ENCODE measurements around the gene LEMD2. TPM values are rescaled to one million over a fixed set of nuclear protein-coding genes. Genes with fewer than 3 reads are reported as not detected.

The LEMD2 gene
- total RNA-seq, 2 donors from 2014 or later: 64.2 to 80.2 TPM

DNA sequence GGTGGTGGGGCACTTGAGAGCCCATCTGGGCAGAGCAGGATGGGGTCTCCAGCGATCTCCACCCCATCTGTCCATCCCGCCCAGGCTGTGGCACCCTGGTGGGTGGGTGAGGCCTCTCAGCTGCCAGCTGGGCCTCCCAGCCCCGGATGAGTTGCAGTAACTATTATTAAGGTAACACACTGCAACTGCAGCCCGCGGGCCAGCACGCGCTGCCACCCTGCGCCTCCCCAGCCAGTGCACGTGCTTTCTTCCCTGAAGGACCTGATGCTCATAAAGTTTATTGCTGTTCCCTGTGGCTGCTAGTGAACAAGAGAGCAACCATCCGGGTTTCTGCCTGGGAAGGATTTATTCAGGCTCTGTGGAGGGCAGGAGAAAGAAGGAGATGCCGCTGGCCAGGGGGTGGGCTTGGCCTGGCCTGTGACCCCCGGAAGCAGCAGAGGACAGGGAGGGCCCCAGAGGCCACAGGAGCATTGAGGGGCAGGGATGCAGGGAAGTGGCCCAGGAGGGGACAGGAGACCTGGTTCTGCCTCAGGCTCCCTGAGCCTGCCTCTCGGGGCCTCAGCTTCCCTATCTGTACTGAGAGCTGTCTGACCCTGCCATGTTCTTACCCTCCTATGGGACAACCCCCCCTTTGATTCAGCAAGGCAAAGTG lies 43.9 kb downstream of the LEMD2 start:
- peak overlapping the region; percentile 74 to 85 for H3K27ac ChIP-seq
- intact Hi-C loops (cut with DNase I): loop anchor here (1.0 to 5.0 kb wide), 2 partner anchors 17 to 407 kb away; no protein-coding TSS in a partner anchor
- 26% methylated on average over 13 of the region's 13 CpGs for WGBS

DNA sequence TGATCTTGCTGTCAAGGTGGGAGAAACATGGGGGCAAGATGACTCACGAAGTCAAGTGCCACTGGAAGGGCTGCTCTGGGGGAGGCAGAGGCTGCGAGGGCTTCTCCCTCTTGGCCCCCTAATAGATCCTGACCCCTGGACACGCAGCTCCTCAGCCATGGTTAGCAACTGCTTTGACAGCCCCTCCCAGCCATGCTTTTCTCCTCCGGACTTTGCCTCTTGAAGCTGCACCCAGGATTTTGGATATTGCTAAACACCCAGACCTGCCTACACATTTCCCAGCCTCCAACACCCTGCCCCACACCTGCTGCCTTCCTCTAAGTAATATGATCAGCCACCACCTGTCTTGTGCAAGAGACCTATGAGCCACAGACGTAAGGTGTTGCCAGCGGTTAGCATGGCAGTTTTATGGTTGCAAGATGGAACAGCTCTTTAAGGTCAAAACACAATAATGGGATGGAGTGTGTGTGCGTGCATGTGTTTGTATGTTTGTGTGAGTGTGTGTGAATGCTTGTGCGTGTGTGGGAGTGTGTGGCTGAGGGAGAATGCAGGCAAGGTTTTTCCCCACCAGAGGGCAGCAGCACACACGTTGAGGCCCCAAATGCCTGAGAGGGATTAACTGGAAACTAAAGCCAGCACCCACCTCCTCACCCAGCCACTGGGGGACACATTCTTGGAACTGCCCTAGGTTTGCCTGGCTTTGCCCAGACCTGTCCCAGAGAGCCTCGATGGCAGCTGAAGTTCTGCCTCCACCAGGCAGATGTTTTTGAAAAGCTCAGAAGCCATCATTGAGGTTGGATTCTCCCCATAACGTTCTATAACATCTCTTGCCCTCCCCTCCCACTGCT lies 44.7 kb downstream of the LEMD2 start:
- intact Hi-C loops (cut with DNase I): loop anchor here (1.0 to 5.0 kb wide), 2 partner anchors 18 to 408 kb away; no protein-coding TSS in a partner anchor

More for the DNA sequence above, 43.9 kb downstream of the LEMD2 start:
- H3K4me1 ChIP-seq (replicated peaks): peaks cover 24% of the 10 kb centered on the region
- H3K4me3 ChIP-seq: no peak overlapping the region
- peak; percentile 90 for DNase-seq (ENCODE audit: low spot score)
- no peaks in the 10 kb centered on the region for H3K27me3 ChIP-seq (replicated peaks; ENCODE audit: insufficient read depth)
- no peaks in the 10 kb centered on the region for H3K36me3 ChIP-seq
- TF ChIP-seq POLR2A (IDR thresholded peaks at IDR 0.05) (no peak), POLR2AphosphoS5 (IDR thresholded peaks at IDR 0.05) (peak; percentile 95)
- no peaks in the 10 kb centered on the region for H3K9me3 ChIP-seq

GRCh38 chr6:33742837-33743236 lies 46.1 kb downstream of the LEMD2 start:
- Histone ChIP-seq H3K4me1 (replicated peaks) (peaks cover 26% of the 10 kb centered on the region), H3K36me3 (no peaks in the 10 kb centered on the region), H3K27ac (peak overlapping the region in 1 of 2 donors; percentile 85), H3K4me3 (no peak overlapping the region), H3K27me3 (replicated peaks; ENCODE audit: insufficient read depth) (no peaks in the 10 kb centered on the region), H3K9me3 (no peaks in the 10 kb centered on the region)
- DNase-seq (ENCODE audit: low spot score): no peak
- TF ChIP-seq POLR2A (IDR thresholded peaks at IDR 0.05) (no peak), POLR2AphosphoS5 (IDR thresholded peaks at IDR 0.05) (no peak), CTCF (IDR thresholded peaks at IDR 0.05) (no peak)
- intact Hi-C loops (cut with DNase I): loop anchor here (5.0 kb wide), 1 partner anchor 409 kb away; no protein-coding TSS in a partner anchor
- 60% methylated on average over 7 of the region's 7 CpGs for WGBS

More for the DNA sequence above, 44.7 kb downstream of the LEMD2 start:
- H3K9me3 ChIP-seq: no peaks in the 10 kb centered on the region
- WGBS: 17% methylated on average over 11 of the region's 11 CpGs
- peak; percentile 78 to 95 (median 92) for TF ChIP-seq CTCF (IDR thresholded peaks at IDR 0.05)
- TF ChIP-seq POLR2AphosphoS5 (IDR thresholded peaks at IDR 0.05): peak; percentile 93
- no peak for TF ChIP-seq POLR2A (IDR thresholded peaks at IDR 0.05)
- H3K36me3 ChIP-seq: no peaks in the 10 kb centered on the region
- no peaks in the 10 kb centered on the region for H3K27me3 ChIP-seq (replicated peaks; ENCODE audit: insufficient read depth)
- peak overlapping the region; percentile 74 to 85 for H3K27ac ChIP-seq
- H3K4me1 ChIP-seq (replicated peaks): peaks cover 26% of the 10 kb centered on the region
- no peak overlapping the region for H3K4me3 ChIP-seq
- peak; percentile 85 for DNase-seq (ENCODE audit: low spot score)

GRCh38 chr6:33742092-33742491 lies 46.8 kb downstream of the LEMD2 start:
- peaks cover 26% of the 10 kb centered on the region for H3K4me1 ChIP-seq (replicated peaks)
- H3K9me3 ChIP-seq: no peaks in the 10 kb centered on the region
- no peaks in the 10 kb centered on the region for H3K36me3 ChIP-seq
- intact Hi-C loops (cut with DNase I): loop anchor here (5.0 kb wide), 1 partner anchor 410 kb away; no protein-coding TSS in a partner anchor
- 72% methylated on average over 9 of the region's 9 CpGs for WGBS
- no peaks in the 10 kb centered on the region for H3K27me3 ChIP-seq (replicated peaks; ENCODE audit: insufficient read depth)
- no peak for TF ChIP-seq POLR2AphosphoS5 (IDR thresholded peaks at IDR 0.05)
- TF ChIP-seq POLR2A (IDR thresholded peaks at IDR 0.05): no peak
- TF ChIP-seq CTCF (IDR thresholded peaks at IDR 0.05): no peak
- no peak for DNase-seq (ENCODE audit: low spot score)
- no peak overlapping the region for H3K4me3 ChIP-seq
- H3K27ac ChIP-seq: no peak overlapping the region

DNA sequence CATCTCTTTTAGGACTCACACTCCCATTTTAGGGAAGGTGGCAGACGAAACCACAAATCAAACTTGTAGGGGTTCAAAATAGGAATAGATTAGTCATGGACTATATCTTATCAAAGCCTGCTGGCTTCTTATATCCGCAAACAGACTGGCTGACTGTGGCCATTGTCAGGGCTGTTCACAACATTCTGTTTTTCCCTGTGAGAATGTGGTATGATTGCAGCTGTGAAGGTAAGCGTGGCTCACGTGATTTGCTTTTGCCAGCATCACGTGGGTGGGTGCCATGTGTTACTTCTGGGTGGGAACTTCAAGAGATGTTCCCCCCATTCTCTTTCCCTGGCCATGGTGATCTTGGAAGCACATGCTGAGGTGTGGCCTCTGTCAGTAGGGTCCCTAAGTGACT lies 48.1 kb downstream of the LEMD2 start:
- TF ChIP-seq CTCF (IDR thresholded peaks at IDR 0.05) (no peak), POLR2AphosphoS5 (IDR thresholded peaks at IDR 0.05) (no peak), POLR2A (IDR thresholded peaks at IDR 0.05) (no peak)
- intact Hi-C loops (cut with DNase I): loop anchor here (5.0 kb wide), 1 partner anchor 412 kb away; no protein-coding TSS in a partner anchor
- 77% methylated on average over 5 of the region's 5 CpGs for WGBS
- Histone ChIP-seq H3K9me3 (no peaks in the 10 kb centered on the region), H3K27me3 (replicated peaks; ENCODE audit: insufficient read depth) (no peaks in the 10 kb centered on the region), H3K4me1 (replicated peaks) (peaks cover 23% of the 10 kb centered on the region), H3K36me3 (no peaks in the 10 kb centered on the region), H3K4me3 (no peak overlapping the region), H3K27ac (no peak overlapping the region)
- DNase-seq (ENCODE audit: low spot score): no peak
